IPS-18c (cell line): ENCODE measurements around the gene XPO5.

Experiments used
- H3K4me3 ChIP-seq: 2 replicates; pipeline ENCODE4 v1.7.0; 2013; ENCODE audit warnings: low read depth, mild to moderate bottlenecking, low read length, moderate library complexity; ENCODE audit not compliant: insufficient read depth
- H3K9me3 ChIP-seq: one replicate; pipeline ENCODE4 v1.6.1; 2013; ENCODE audit warnings: mild to moderate bottlenecking, low read length, moderate library complexity; ENCODE audit not compliant: control insufficient read depth, insufficient read depth

The XPO5 gene

GRCh38 chr6:43575772-43576551 is at the start of gene XPO5, which contains the start of gene POLH:
Gene XPO5 (minus strand): TSS chr6:43576038. CDS start chr6:43575864, 174 bp downstream.
Gene POLH (plus strand): TSS chr6:43576185. CDS start chr6:43582320, 6,135 bp downstream.
- Histone ChIP-seq H3K4me3 (peak within 1 kb of the TSS; percentile 99), H3K9me3 (no peaks in the 10 kb centered on the region)

DNA sequence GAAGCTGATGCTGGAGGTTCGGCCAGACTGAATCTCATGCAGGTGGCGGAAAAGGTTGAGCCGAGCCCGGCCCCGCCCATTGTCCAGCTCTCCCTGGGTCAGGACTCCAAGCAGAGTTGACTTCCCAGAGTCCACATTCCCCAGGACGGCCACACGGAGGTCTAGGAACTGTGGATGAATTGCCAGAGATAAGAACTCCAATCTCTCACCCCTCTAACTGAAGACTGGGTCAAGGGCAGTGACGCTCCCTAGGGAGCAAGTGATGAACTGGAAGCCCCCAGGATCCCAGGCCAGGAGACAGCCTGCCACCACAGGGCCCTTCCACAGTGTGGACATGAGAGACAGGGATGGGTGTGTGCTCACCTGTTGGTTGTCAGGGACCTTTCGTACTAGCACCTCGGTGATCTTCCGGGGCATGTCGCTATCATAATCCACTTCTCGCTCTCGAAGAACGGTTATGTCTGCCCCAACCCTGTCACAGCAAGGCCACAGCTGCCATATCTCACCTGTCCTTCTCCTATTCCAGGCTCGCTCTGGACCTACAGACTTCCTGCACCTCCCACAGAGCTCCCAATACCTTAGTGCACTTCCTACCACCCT is 49.7 kb upstream of the XPO5 start:
- H3K9me3 ChIP-seq = no peaks in the 10 kb centered on the region
- no peak overlapping the region for H3K4me3 ChIP-seq

GRCh38 chr6:43624786-43625288 is 49.0 kb upstream of the XPO5 start:
- no peak overlapping the region for H3K4me3 ChIP-seq
- no peaks in the 10 kb centered on the region for H3K9me3 ChIP-seq

DNA sequence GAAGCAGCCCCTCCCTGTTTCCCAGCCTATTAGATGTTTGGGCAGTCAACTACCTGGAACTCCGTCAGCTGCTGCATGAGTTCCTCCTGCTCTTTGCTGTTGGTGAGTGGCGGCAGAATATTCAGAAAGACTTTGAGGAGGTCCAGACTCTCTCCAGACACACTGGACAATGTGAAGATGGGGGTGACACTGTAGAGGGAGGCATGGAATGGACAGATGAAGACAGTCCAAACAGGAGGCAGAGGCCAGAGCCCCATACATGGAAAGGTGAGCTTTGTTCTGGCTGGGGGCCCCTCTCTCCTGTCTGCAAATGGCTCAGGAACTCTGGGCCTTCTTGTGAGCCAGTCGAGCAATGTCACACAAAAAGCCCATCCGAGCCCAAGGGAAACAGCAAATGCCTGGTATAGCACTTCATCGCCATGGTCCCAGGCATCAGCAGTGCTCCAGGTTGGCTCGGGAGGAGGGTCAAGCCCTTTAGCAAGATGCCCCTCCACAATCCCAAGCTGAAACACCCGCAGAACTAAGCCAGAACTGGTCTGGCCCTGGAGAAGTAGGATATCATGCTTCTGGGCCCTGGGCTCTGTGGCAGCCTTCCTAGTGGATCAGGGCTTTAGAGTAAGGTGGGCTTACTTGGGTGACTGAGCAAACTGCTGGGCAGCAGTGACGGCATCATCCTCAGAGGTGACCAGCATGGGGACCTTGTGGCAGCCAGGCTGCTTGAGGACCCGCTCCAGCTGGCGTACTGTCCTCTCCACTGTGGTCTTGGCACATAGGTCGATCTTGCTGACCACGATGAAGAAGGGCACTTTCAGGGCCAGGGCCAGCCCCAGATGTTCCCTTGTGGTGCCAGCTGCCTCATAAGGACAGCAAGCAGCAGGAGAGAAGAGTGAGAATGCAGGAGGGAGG is 48.3 kb upstream of the XPO5 start:
- no peak overlapping the region for H3K4me3 ChIP-seq
- H3K9me3 ChIP-seq = no peaks in the 10 kb centered on the region

DNA sequence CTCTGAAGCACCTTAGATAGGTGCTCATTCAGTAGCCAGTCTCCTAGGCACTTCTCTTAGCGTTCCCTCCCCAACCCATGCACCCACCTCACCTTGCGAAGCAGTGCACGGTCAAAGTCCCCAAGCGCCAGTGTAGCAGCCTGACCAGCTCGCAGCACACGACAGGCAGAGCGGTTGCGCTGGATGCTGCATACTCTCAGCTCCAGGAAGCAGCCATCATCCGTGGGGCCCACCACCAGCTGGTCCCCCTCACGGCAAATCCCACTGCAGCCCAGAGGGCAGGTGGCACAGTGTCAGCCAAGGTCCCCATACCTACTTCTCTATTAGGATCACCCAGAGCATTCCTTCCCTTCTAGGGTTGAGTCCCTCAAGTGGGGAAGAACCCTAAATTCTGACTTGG is 46.7 kb upstream of the XPO5 start:
- Histone ChIP-seq H3K4me3 (no peak overlapping the region), H3K9me3 (no peaks in the 10 kb centered on the region)

DNA sequence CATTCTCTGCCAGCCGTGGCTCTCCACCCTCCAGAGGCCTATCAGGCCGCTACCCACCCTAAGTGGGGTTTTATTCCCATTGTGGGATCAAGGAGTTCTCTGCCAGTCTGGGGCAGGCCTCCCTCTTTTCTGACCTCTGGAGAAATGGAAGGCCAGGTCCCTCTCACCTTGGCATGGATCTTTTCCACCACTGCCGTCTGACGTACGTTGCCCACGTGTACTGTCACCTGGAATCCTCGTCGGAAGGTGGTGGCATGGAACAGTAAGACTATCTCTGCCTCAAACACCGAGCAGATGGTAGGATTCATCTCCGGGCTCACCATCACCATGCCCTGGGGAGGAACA is 46.0 kb upstream of the XPO5 start:
- H3K4me3 ChIP-seq = no peak overlapping the region
- no peaks in the 10 kb centered on the region for H3K9me3 ChIP-seq

DNA sequence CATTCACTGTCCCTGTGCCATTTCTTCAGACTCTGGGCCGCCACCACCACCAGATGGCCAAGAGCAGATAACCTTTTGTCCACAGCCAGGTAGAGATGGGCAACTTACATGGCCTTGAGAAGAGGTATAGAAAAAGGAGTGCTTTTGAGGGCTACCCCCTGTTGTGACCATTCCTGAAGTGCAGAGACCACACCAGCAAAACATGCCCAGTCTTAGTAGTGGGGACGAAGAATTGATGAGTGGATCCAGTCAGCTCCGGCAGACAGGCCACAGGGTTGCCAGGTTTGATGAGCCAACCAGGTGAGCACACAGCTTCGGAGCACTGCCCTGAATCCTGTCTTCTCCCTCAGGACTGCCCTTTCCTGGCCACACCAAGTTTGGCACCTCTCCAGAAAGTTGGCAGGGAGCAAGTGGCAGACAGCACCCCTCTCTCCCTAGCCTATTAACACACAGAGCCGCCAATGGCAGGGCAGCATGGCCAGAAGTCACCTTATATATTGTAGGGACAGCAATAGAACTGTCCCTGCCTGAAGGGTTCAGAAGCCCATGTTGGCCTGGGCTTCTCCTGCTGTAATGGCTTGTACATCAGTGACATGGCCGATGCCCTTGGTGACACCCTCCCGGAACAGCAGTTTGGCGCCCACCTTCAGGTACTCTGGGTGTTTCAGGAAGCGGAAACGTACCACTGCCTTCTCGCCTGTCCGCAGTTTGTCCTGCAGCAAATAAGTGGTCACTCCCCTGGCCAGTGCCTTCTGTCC is 45.4 kb upstream of the XPO5 start:
- Histone ChIP-seq H3K4me3 (no peak overlapping the region), H3K9me3 (peaks cover 2% of the 10 kb centered on the region)

GRCh38 chr6:43616725-43617472 is 41.1 kb upstream of the XPO5 start:
- H3K4me3 ChIP-seq = no peak overlapping the region

DNA sequence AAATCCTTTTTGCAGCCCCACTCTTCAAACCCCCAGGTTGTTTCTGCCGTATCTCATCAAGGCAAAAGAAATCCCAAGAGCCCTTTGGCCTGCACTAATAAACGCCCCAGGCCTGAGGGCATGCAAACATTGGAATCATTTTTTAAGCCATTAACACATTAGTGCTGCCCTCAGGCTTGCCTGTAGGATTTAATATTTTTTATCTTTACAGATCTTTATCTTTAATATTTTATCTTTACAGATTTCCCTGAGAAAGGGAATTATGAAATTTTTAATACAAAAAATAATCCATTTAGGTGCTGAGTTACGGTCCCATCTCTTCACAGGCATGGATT is 38.5 kb upstream of the XPO5 start:
- H3K9me3 ChIP-seq = peaks cover 2% of the 10 kb centered on the region

More at GRCh38 chr6:43616725-43617472, 41.1 kb upstream of the XPO5 start:
- H3K9me3 ChIP-seq = peaks cover 2% of the 10 kb centered on the region

DNA sequence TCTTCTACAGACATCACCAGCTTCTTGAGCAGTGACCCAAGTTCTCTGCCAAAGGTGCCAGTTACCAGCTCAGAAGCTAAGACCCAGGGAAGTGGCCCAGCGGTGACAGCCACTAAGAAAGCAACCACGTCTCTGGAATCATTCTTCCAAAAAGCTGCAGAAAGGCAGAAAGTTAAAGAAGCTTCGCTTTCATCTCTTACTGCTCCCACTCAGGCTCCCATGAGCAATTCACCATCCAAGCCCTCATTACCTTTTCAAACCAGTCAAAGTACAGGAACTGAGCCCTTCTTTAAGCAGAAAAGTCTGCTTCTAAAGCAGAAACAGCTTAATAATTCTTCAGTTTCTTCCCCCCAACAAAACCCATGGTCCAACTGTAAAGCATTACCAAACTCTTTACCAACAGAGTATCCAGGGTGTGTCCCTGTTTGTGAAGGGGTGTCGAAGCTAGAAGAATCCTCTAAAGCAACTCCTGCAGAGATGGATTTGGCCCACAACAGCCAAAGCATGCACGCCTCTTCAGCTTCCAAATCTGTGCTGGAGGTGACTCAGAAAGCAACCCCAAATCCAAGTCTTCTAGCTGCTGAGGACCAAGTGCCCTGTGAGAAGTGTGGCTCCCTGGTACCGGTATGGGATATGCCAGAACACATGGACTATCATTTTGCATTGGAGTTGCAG is 38.0 kb upstream of the XPO5 start:
- no peak overlapping the region for H3K4me3 ChIP-seq
- peaks cover 2% of the 10 kb centered on the region for H3K9me3 ChIP-seq

More for the DNA sequence above, 38.5 kb upstream of the XPO5 start:
- H3K4me3 ChIP-seq = no peak overlapping the region

- Histone ChIP-seq H3K4me3 (no peak overlapping the region), H3K9me3 (no peaks in the 10 kb centered on the region)
These were observed 34.6 kb upstream of the XPO5 start for GRCh38 chr6:43610431-43610830.

- Histone ChIP-seq H3K4me3 (no peak overlapping the region), H3K9me3 (no peaks in the 10 kb centered on the region)
These were observed 33.6 kb upstream of the XPO5 start for GRCh38 chr6:43609402-43609801.

DNA sequence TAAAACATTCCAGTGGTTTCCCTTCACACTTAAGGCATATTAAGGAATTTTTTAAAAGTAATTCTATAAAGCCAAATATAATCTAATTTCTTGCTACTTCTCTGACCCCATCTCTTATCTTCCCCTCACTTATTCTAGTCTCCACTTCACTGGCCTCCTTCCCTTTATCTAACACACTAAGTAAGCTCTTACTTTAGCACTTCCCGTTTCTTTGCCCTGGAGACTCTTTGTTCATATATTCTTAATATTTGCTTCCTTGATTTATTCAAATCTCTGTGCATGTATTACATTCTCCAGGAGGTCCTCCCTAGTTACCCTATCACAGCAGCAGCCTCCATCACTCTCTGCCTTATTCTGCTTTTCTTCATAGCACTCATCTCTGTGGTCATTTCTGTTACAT is 33.0 kb upstream of the XPO5 start:
- Histone ChIP-seq H3K9me3 (no peaks in the 10 kb centered on the region), H3K4me3 (no peak overlapping the region)

GRCh38 chr6:43608310-43608763 is 32.5 kb upstream of the XPO5 start:
- H3K9me3 ChIP-seq = no peaks in the 10 kb centered on the region
- no peak overlapping the region for H3K4me3 ChIP-seq

- H3K9me3 ChIP-seq = no peaks in the 10 kb centered on the region
- no peak overlapping the region for H3K4me3 ChIP-seq
These were observed 30.2 kb upstream of the XPO5 start for GRCh38 chr6:43606019-43606418.

GRCh38 chr6:43604174-43604573 is 28.3 kb upstream of the XPO5 start:
- H3K9me3 ChIP-seq = no peaks in the 10 kb centered on the region
- H3K4me3 ChIP-seq = no peak overlapping the region
